ENCODE data around the gene SLC25A22. TPM values are rescaled to one million over a fixed set of nuclear protein-coding genes. Genes with fewer than 3 reads are reported as not detected.

The SLC25A22 gene
- polyA plus RNA-seq, 1 donor (not counting 4 experiments of a cell fraction or from before 2014, with no cell fraction given) = 13.5 TPM

DNA sequence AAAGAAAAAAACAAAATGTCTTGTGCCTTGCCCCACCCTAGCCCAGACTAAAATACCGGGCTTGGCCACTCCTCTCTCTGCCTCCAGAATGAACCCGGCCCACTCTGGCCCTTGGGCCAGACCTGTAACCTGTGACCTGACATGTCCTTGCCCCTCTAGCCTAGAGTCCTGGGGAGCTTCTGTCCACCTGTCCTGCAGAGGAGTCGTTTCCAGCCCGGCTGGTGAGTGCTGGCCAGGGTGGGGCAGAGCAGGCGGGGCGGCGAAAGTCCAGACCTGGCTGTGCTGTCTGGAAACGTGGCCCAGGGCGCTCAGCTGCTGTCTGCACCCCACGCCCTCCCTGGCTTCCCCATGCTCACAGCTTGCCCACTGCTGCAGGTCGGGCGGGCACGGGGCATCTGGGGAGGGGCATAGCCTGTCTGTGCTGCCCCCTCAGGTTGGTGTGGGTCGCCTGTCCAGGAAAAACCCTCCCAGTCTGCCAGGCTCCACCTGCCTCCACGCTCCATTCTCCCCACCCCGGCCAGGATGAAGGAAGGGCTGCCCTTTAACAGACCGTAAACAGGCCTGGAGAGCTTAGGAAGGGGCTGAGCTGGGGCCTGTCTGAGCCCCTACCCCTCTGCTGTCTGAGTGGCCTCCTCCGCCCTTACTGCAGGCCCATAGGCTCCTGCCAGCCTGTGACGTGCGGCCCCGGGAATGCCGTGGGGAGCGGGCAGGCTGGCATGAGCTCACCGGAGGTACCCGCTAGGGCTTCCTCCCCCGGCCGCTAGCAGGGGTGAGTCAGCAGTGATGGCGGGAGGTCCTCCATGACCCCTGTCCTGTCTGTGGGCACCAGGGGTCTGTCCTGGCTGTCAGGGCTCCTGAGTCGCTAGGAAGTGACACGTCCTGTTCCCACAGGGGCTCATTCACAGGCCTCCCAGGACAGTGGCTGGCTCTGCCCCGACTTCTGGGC is 36.6 kb upstream of the SLC25A22 start:
- FAIRE-seq = peak; percentile 74

DNA sequence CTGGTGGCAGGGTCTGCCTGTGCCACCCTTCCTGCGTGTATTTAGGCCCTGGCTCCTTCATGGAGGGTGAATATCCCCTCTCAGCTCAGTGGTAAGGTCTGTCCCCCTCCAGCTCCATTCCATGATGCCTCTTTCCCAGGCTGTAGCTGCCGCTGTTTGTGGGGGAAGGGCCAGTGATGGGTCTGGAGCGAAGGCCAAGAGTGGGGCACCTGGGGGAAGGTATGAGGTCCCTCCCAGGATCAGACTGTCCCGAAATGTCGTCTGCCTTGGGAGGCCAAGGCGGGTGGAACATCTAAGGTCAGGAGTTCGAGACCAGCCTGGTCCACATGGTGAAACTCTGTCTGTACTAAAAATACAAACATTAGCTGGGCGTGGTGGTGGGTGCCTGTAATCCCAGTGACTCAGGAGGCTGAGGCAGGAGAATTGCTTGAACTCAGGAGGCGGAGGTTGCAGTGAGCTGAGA is 35.8 kb upstream of the SLC25A22 start:
- H4K20me1 ChIP-seq (ENCODE audit: control insufficient read depth, extremely low read depth, insufficient read depth, low read length) = peaks cover 2% of the 10 kb centered on the region
- H3K4me3 ChIP-seq (ENCODE audit: control insufficient read depth in 2 of 3, extremely low read depth in 1 of 3, insufficient read depth in 2 of 3, low read depth in 1 of 3, low read length in 3 of 3) = peak overlapping the region; percentile 78 to 86 (median 84)
- dilution Hi-C loops (cut with MboI; ENCODE audit: extremely low pct_ligation_motif_present, low sequenced_read_pairs) = no loop called here
- peaks cover 12 to 20% of the 10 kb centered on the region in 2 experiments for H3K36me3 ChIP-seq (ENCODE audit: control insufficient read depth in 2 of 2, extremely low read depth in 1 of 2, insufficient read depth in 2 of 2, low read length in 2 of 2)
- no peak for TF ChIP-seq EZH2 (IDR thresholded peaks at IDR 0.05; ENCODE audit: low read length)
- TF ChIP-seq, protein P1, sequence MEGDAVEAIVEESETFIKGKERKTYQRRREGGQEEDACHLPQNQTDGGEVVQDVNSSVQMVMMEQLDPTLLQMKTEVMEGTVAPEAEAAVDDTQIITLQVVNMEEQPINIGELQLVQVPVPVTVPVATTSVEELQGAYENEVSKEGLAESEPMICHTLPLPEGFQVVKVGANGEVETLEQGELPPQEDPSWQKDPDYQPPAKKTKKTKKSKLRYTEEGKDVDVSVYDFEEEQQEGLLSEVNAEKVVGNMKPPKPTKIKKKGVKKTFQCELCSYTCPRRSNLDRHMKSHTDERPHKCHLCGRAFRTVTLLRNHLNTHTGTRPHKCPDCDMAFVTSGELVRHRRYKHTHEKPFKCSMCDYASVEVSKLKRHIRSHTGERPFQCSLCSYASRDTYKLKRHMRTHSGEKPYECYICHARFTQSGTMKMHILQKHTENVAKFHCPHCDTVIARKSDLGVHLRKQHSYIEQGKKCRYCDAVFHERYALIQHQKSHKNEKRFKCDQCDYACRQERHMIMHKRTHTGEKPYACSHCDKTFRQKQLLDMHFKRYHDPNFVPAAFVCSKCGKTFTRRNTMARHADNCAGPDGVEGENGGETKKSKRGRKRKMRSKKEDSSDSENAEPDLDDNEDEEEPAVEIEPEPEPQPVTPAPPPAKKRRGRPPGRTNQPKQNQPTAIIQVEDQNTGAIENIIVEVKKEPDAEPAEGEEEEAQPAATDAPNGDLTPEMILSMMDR (optimal IDR thresholded peaks at IDR 0.05 in 1 of 3, IDR thresholded peaks at IDR 0.05 in 1 of 3, conservative IDR thresholded peaks at IDR 0.05 in 1 of 3; ENCODE audit: extremely low read depth in 1 of 3, insufficient read depth in 2 of 3, low read length in 3 of 3) = no peak
- H3K9ac ChIP-seq (ENCODE audit: control insufficient read depth, extremely low read depth, insufficient read depth, low read length) = peak overlapping the region; percentile 95
- H3K4me2 ChIP-seq (ENCODE audit: control insufficient read depth, extremely low read depth, insufficient read depth, low read depth, low read length) = peak overlapping the region; percentile 98
- FAIRE-seq = no peak
- H3K9me3 ChIP-seq (ENCODE audit: control insufficient read depth, low read depth, low read length) = no peaks in the 10 kb centered on the region
- H3K9me1 ChIP-seq (ENCODE audit: control insufficient read depth, extremely low read depth, insufficient read depth, low read length) = peaks cover 2% of the 10 kb centered on the region
- no peak for DNase-seq (ENCODE audit: low read depth, low spot score)
- H3K4me1 ChIP-seq (ENCODE audit: control insufficient read depth, extremely low read depth, insufficient read depth, low read length) = peaks cover 44% of the 10 kb centered on the region
- H3K27me3 ChIP-seq (ENCODE audit: control insufficient read depth, extremely low read depth, insufficient read depth, low read length) = peaks cover 23% of the 10 kb centered on the region
- H2AFZ ChIP-seq (ENCODE audit: control insufficient read depth, low read length) = no peak overlapping the region
- peak overlapping the region; percentile 94 for H3K27ac ChIP-seq (ENCODE audit: control insufficient read depth, insufficient read depth, low read length)
- H3K79me2 ChIP-seq (ENCODE audit: control insufficient read depth, insufficient read depth, low read length) = peaks cover 44% of the 10 kb centered on the region

More for the DNA sequence above, 36.6 kb upstream of the SLC25A22 start:
- H3K36me3 ChIP-seq (ENCODE audit: control insufficient read depth in 2 of 2, extremely low read depth in 1 of 2, insufficient read depth in 2 of 2, low read length in 2 of 2) = peaks cover 12 to 25% of the 10 kb centered on the region in 2 experiments
- H3K27me3 ChIP-seq (ENCODE audit: control insufficient read depth, extremely low read depth, insufficient read depth, low read length) = peaks cover 16% of the 10 kb centered on the region
- peak overlapping the region; percentile 98 for H3K4me2 ChIP-seq (ENCODE audit: control insufficient read depth, extremely low read depth, insufficient read depth, low read depth, low read length)
- H3K4me3 ChIP-seq (ENCODE audit: control insufficient read depth in 2 of 3, extremely low read depth in 1 of 3, insufficient read depth in 2 of 3, low read depth in 1 of 3, low read length in 3 of 3) = peak overlapping the region; percentile 73 to 84 (median 78)
- peak overlapping the region; percentile 95 for H3K9ac ChIP-seq (ENCODE audit: control insufficient read depth, extremely low read depth, insufficient read depth, low read length)
- H2AFZ ChIP-seq (ENCODE audit: control insufficient read depth, low read length) = no peak overlapping the region
- peak; percentile 83 for DNase-seq (ENCODE audit: low read depth, low spot score)
- H4K20me1 ChIP-seq (ENCODE audit: control insufficient read depth, extremely low read depth, insufficient read depth, low read length) = peaks cover 6% of the 10 kb centered on the region
- peak overlapping the region; percentile 94 for H3K27ac ChIP-seq (ENCODE audit: control insufficient read depth, insufficient read depth, low read length)
- peaks cover 42% of the 10 kb centered on the region for H3K4me1 ChIP-seq (ENCODE audit: control insufficient read depth, extremely low read depth, insufficient read depth, low read length)
- dilution Hi-C loops (cut with MboI; ENCODE audit: extremely low pct_ligation_motif_present, low sequenced_read_pairs) = no loop called here
- H3K9me1 ChIP-seq (ENCODE audit: control insufficient read depth, extremely low read depth, insufficient read depth, low read length) = peaks cover 3% of the 10 kb centered on the region
- no peak for TF ChIP-seq EZH2 (IDR thresholded peaks at IDR 0.05; ENCODE audit: low read length)
- TF ChIP-seq, protein P1 (optimal IDR thresholded peaks at IDR 0.05 in 1 of 3, IDR thresholded peaks at IDR 0.05 in 1 of 3, conservative IDR thresholded peaks at IDR 0.05 in 1 of 3; ENCODE audit: extremely low read depth in 1 of 3, insufficient read depth in 2 of 3, low read length in 3 of 3) = no peak
- no peaks in the 10 kb centered on the region for H3K9me3 ChIP-seq (ENCODE audit: control insufficient read depth, low read depth, low read length)
- peaks cover 48% of the 10 kb centered on the region for H3K79me2 ChIP-seq (ENCODE audit: control insufficient read depth, insufficient read depth, low read length)
